MV-4-11 (cell line): ENCODE results near the gene FXYD6.
A peak's percentile ranks its signal among the peaks of the same experiment; 100 is the strongest.

Source experiments
- DNase-seq: peaks from one replicate; lab custom pipeline; 2025; lab: John Stamatoyannopoulos, UW

FXYD6 gene

GRCh38 chr11:117843666-117844484 is 32.6 kb downstream of the FXYD6 start:
- peak; percentile 54 for DNase-seq

GRCh38 chr11:117842131-117842941 is 34.1 kb downstream of the FXYD6 start:
- peak; percentile 92 for DNase-seq

GRCh38 chr11:117841551-117842031 is 34.9 kb downstream of the FXYD6 start:
- no peak for DNase-seq

- DNase-seq, result no peak
Observed at GRCh38 chr11:117840881-117841550, 35.4 kb downstream of the FXYD6 start.

GRCh38 chr11:117839936-117840813 is 36.3 kb downstream of the FXYD6 start:
- no peak for DNase-seq

GRCh38 chr11:117839380-117839881 is 37.0 kb downstream of the FXYD6 start:
- peak; percentile 19 for DNase-seq

- DNase-seq, result no peak
Observed at GRCh38 chr11:117838901-117839300, 37.6 kb downstream of the FXYD6 start.

- peak; percentile 27 for DNase-seq
Observed at GRCh38 chr11:117837791-117838190, 38.7 kb downstream of the FXYD6 start.

GRCh38 chr11:117837070-117837776 is 39.2 kb downstream of the FXYD6 start:
- no peak for DNase-seq

- peak; percentile 90 for DNase-seq
Observed at GRCh38 chr11:117836077-117836960, 40.1 kb downstream of the FXYD6 start.

- DNase-seq, result no peak
Observed at GRCh38 chr11:117835576-117835975, 40.9 kb downstream of the FXYD6 start.

- DNase-seq, result no peak
Observed at GRCh38 chr11:117834838-117835443, 41.5 kb downstream of the FXYD6 start.

GRCh38 chr11:117834068-117834810 is 42.2 kb downstream of the FXYD6 start:
- no peak for DNase-seq

- no peak for DNase-seq
Observed at GRCh38 chr11:117833401-117833891, 43.0 kb downstream of the FXYD6 start.

GRCh38 chr11:117832511-117832910 is 43.9 kb downstream of the FXYD6 start:
- no peak for DNase-seq

GRCh38 chr11:117831661-117832415 is 44.6 kb downstream of the FXYD6 start:
- no peak for DNase-seq

GRCh38 chr11:117830674-117831351 is 45.6 kb downstream of the FXYD6 start:
- DNase-seq, result no peak
